Psoas muscle (tissue), 8 donors: ENCODE data around the gene CCDC57. TPM values are rescaled to one million over a fixed set of nuclear protein-coding genes. Genes with fewer than 3 reads are reported as not detected.

ENCODE experiments used
- ATAC-seq, 4 donors: fragments of 200-7000 bp; cut with Tn5 transposase; one replicate each; pipeline ENCODE4 v1.9.1; 2020; ENCODE audit warnings: moderate library complexity in 3 of 4, mild to moderate bottlenecking in 2 of 4
- DNase-seq, 2 donors: peaks; one replicate each; pipeline ENCODE4 v3.0.0-alpha.2; 2020
- H3K27ac ChIP-seq: fragments of 200-600 bp; one replicate; pipeline ENCODE4 v1.8.0; 2022
- H3K27me3 ChIP-seq, 3 donors: fragments of 200-600 bp in 1 of 3; one replicate each; pipeline versions ENCODE4 v1.6.1 to v1.8.0; 2013 to 2022; ENCODE audit warnings: low read length in 2 of 3, mild to moderate bottlenecking in 2 of 3, moderate library complexity in 1 of 3; ENCODE audit not compliant: insufficient read depth in 3 of 3
- H3K36me3 ChIP-seq, 2 donors: fragments of 200-600 bp in 1 of 2; one replicate each; pipeline versions ENCODE4 v1.6.1 to v1.8.0; 2013 to 2022; ENCODE audit warnings: low read depth in 1 of 2, mild to moderate bottlenecking in 1 of 2, moderate library complexity in 1 of 2; ENCODE audit not compliant: insufficient read depth in 1 of 2
- H3K4me1 ChIP-seq: fragments of 200-600 bp; one replicate; pipeline ENCODE4 v1.8.0; 2022
- H3K4me3 ChIP-seq: fragments of 200-600 bp; one replicate; pipeline ENCODE4 v1.8.0; 2022; ENCODE audit warnings: mild to moderate bottlenecking
- H3K9me3 ChIP-seq: fragments of 200-600 bp; one replicate; pipeline ENCODE4 v1.8.0; 2022
- CTCF ChIP-seq: fragments of 200-600 bp; IDR thresholded peaks from one replicate; pipeline ENCODE4 v1.8.0; 2022; ENCODE audit warnings: antibody characterized with exemption
- WGBS, 3 donors: extraction: QIAGEN DNeasy Blood & Tissue Kit; methylation state at CpG; one replicate each; pipeline versions ENCODE4 v1.1.6 to v1.1.7; 2013; 5-methylcytosine and 5-hydroxymethylcytosine counted together
- intact Hi-C, 2 donors: fragments of 100-400 bp; cut with DNase I; formaldehyde crosslinking; loops; one replicate each; pipeline versions ENCODE4 v1.11.0 to v1.14.2; 2022
- polyA plus RNA-seq, 3 donors: library from polyadenylated mRNA; stranded (reverse); fragments of 200-250 nt; gene quantifications; one replicate each; pipeline ENCODE4 v1.2.3, GENCODE V29; 2013
- total RNA-seq, 4 donors: library from RNA; stranded (reverse); fragmentation: NEBNext Ultra II Directional in 2 of 4; extraction: Animal tissue kit (Norgen Biotek cat#: 25700) in 2 of 4; gene quantifications; one replicate each; pipeline versions ENCODE4 v1.2.1 to v1.2.4, GENCODE V29; 2021 to 2023
- donor health status: healthy with polysubstance abuse.
- donor health status: DM: no; HTN: no; CAD: no; lungs with moderate emphysema.
- donor health status: Bipolar disorder and iron deficiency.
- donor health status: healthy.
- donor health status: DM: yes; HTN: yes; CAD: no.
- donor health status: DM: no; HTN: no; CAD: no.
- donor health status: DM: no; HTN: no; CAD: no.
- donor health status: DM: yes; HTN: yes; CAD: no.

Gene CCDC57
- total and polyA plus RNA-seq, 7 donors = 7.2 to 15.3 (median 11.1) TPM

DNA sequence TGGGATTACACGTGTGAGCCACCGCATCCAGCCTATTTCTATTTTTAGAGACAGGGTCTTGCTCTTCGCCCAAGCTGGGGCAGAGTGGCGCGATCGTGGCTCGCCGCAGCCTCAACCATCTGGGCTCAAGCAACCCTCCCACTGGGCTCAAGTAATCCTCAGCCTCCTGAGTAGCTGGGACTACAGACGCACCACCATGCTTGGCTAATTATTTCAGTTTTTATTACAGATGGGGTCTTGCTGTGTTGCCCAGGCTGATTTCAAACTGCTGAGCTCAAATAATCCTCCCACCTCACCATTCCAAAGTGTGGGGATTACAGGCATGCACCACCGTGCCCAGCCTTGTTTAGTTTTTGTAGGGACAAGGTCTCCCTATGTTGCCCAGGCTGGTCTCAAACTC lies 53.8 kb downstream of the CCDC57 start:
- DNase-seq (no peak), ATAC-seq (no peak)
- Histone ChIP-seq H3K27me3 (no peaks in the 10 kb centered on the region), H3K4me3 (no peak overlapping the region), H3K4me1 (no peaks in the 10 kb centered on the region), H3K27ac (no peak overlapping the region), H3K9me3 (no peaks in the 10 kb centered on the region), H3K36me3 (peaks cover 0 to 24% of the 10 kb centered on the region in 2 donors)
- TF ChIP-seq CTCF = no peak
- intact Hi-C loops = no loop called here
- whole genome bisulfite sequencing, 3 donors = 88 to 91% (median 89%) methylated on average over 10 of the region's 10 CpGs

- 87 to 88% (median 87%) methylated on average over 31 to 36 of the region's 36 CpGs for WGBS, 3 donors
- no peak overlapping the region for H3K27ac ChIP-seq
- no peak for DNase-seq
- TF ChIP-seq CTCF = no peak
- H3K4me3 ChIP-seq = no peak overlapping the region
- no peaks in the 10 kb centered on the region for H3K9me3 ChIP-seq
- H3K36me3 ChIP-seq = peaks cover 0 to 17% of the 10 kb centered on the region in 2 donors
- no peak for ATAC-seq
- intact Hi-C loops = no loop called here
- peaks cover 6% of the 10 kb centered on the region for H3K4me1 ChIP-seq
- no peaks in the 10 kb centered on the region for H3K27me3 ChIP-seq
Measured at GRCh38 chr17:82157046-82158035, 55.3 kb downstream of the CCDC57 start.

GRCh38 chr17:82156284-82156925 lies 56.2 kb downstream of the CCDC57 start:
- intact Hi-C loops = no loop called here
- H3K27ac ChIP-seq = no peak overlapping the region
- H3K4me3 ChIP-seq = no peak overlapping the region
- no peak for DNase-seq
- H3K36me3 ChIP-seq = peaks cover 0 to 17% of the 10 kb centered on the region in 2 donors
- 90 to 95% (median 91%) methylated on average over 14 of the region's 14 CpGs for WGBS, 3 donors
- no peaks in the 10 kb centered on the region for H3K27me3 ChIP-seq
- H3K9me3 ChIP-seq = no peaks in the 10 kb centered on the region
- no peak for ATAC-seq
- no peak for TF ChIP-seq CTCF
- peaks cover 12% of the 10 kb centered on the region for H3K4me1 ChIP-seq

DNA sequence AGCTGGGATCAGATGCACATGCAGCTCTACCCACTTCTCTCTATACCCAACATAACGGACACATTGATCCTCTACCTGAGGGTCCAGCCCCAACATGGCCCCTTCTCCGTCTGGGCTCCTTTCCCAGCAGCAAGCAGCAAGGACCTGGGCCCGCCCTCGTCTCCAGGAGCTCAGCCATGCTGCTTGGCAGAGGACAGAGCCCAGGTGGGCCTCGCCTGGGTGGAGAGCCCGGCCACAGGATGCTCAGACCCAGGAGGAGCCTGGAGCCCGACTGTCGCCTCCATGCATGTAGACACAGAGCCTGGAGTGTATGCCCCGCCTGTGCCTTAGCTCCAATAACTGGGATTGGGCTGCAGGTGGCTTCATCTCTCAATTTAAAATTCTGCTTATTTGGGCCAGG lies 57.0 kb downstream of the CCDC57 start:
- DNase-seq (no peak), ATAC-seq (no peak)
- H3K4me3 ChIP-seq = no peak overlapping the region
- peaks cover 12% of the 10 kb centered on the region for H3K4me1 ChIP-seq
- H3K27ac ChIP-seq = no peak overlapping the region
- intact Hi-C loops = no loop called here
- 93 to 97% (median 93%) methylated on average over 9 of the region's 9 CpGs for WGBS, 3 donors
- H3K9me3 ChIP-seq = no peaks in the 10 kb centered on the region
- no peaks in the 10 kb centered on the region for H3K27me3 ChIP-seq
- TF ChIP-seq CTCF = no peak
- H3K36me3 ChIP-seq = peaks cover 0 to 17% of the 10 kb centered on the region in 2 donors
